DND-41 (cell line): ENCODE measurements around the gene DPEP1.

ENCODE experiments used
- ATAC-seq: fragments of 200-7000 bp; cut with Tn5 transposase; 3 replicates; pipeline ENCODE4 v1.9.1; 2021; ENCODE audit warnings: low read depth; ENCODE audit not compliant: insufficient read depth
- DNase-seq: peaks from one replicate; pipeline ENCODE4 v3.0.0-alpha.2; 2020
- H2AFZ ChIP-seq: 2 replicates; pipeline ENCODE4 v1.6.0; 2012; ENCODE audit warnings: low read depth, low read length
- H3K27ac ChIP-seq: 2 replicates; pipeline ENCODE4 v1.5.1; 2012; ENCODE audit warnings: low read length, inconsistent platforms
- H3K27me3 ChIP-seq: fragments of 200-600 bp; sonication (generic); 2 replicates; pipeline ENCODE4 v1.6.0; 2012; ENCODE audit warnings: low read length, mild to moderate bottlenecking, inconsistent platforms; ENCODE audit not compliant: insufficient read depth, poor library complexity
- H3K36me3 ChIP-seq: 2 replicates; pipeline ENCODE4 v1.5.1; 2012; ENCODE audit warnings: low read length, inconsistent platforms; ENCODE audit not compliant: insufficient read depth
- H3K4me1 ChIP-seq: 2 replicates; pipeline ENCODE4 v1.5.1; 2012; ENCODE audit warnings: mild to moderate bottlenecking, low read length; ENCODE audit not compliant: insufficient read depth
- H3K4me2 ChIP-seq: 2 replicates; pipeline ENCODE4 v1.6.0; 2012; ENCODE audit warnings: mild to moderate bottlenecking, moderate library complexity, low read length, inconsistent platforms; ENCODE audit not compliant: insufficient read depth
- H3K4me3 ChIP-seq, 2 experiments: fragments of 200-600 bp in 1 of 2; shearing (Covaris generic) in 1 of 2; 2 replicates each; pipeline ENCODE4 v1.5.1; 2012 to 2016; ENCODE audit warnings: inconsistent platforms in 2 of 2, low read length in 2 of 2, mild to moderate bottlenecking in 2 of 2, low read depth in 1 of 2, moderate library complexity in 1 of 2
- H3K79me2 ChIP-seq: 2 replicates; pipeline ENCODE4 v1.6.0; 2012; ENCODE audit warnings: low read length, inconsistent platforms; ENCODE audit not compliant: insufficient read depth
- H3K9ac ChIP-seq: 2 replicates; pipeline ENCODE4 v1.6.0; 2012; ENCODE audit warnings: low read depth, mild to moderate bottlenecking, inconsistent platforms, low read length, moderate library complexity
- H3K9me3 ChIP-seq: 2 replicates; pipeline ENCODE4 v1.5.1; 2012; ENCODE audit warnings: low read length, moderate library complexity, mild to moderate bottlenecking, inconsistent platforms; ENCODE audit not compliant: insufficient read depth, severe bottlenecking
- H4K20me1 ChIP-seq: 2 replicates; pipeline ENCODE4 v1.6.0; 2012; ENCODE audit warnings: low read length; ENCODE audit not compliant: insufficient read depth
- CTCF ChIP-seq: IDR thresholded peaks from 2 replicates; pipeline ENCODE4 v1.5.1; 2012; ENCODE audit warnings: borderline replicate concordance, low read length, moderate library complexity, mild to moderate bottlenecking; ENCODE audit not compliant: poor library complexity, severe bottlenecking; ENCODE audit errors: extremely low read depth
- EZH2 ChIP-seq: IDR thresholded peaks from 3 replicates; pipeline ENCODE4 v1.6.1; 2012; ENCODE audit warnings: borderline replicate concordance, low read depth, mild to moderate bottlenecking, moderate library complexity, low read length, inconsistent platforms; ENCODE audit not compliant: severe bottlenecking

Gene DPEP1

DNA sequence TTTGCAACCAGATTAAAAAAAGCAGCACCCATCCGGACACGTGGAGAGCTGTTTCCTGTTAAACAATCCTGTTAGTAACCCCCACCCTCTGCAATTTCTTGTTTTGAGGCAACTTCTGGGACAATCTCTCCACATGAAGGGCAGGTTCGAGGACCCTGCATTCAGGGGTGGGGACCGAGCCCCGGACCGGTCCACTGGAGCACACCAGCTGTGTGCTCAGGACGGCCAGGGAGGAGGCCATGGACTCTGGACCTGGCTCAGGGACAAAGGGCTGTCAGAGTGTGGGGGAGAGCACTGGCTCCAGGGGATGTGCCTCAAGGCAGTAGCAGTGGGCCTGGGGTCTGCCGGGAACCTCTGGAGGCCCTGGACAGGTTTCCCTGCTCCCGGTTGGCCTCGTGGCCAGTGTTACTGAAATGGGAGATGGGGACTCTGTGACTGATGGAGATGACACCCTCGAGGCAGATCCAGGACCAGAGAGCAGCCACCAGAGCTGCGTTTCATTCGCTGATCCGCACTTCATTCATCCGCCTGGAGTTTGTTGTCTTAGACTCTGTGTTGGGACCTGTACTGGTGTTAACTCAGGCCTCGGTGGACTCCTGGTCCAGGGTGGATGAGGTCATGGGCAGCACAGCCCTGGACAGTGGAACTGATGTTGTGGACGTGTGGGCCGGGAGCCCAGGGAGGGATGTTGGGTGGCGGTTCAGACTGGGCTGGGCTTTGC lies 40.8 kb upstream of the DPEP1 start:
- no peak for ATAC-seq
- Histone ChIP-seq H2AFZ (no peak overlapping the region), H3K9me3 (no peaks in the 10 kb centered on the region), H3K27ac (no peak overlapping the region), H3K4me3 (no peak overlapping the region), H4K20me1 (peaks cover 18% of the 10 kb centered on the region), H3K36me3 (peaks cover 6% of the 10 kb centered on the region; the same call in 1 of the 2 replicates), H3K9ac (no peak overlapping the region), H3K79me2 (peaks cover 12% of the 10 kb centered on the region), H3K4me2 (no peak overlapping the region), H3K4me1 (peaks cover 15% of the 10 kb centered on the region), H3K27me3 (no peaks in the 10 kb centered on the region)
- TF ChIP-seq EZH2 (no peak), CTCF (no peak)
- no peak for DNase-seq

GRCh38 chr16:89573826-89574680 lies 39.4 kb upstream of the DPEP1 start:
- no peak overlapping the region for H3K4me3 ChIP-seq
- no peak overlapping the region for H3K9ac ChIP-seq
- TF ChIP-seq CTCF (no peak), EZH2 (no peak)
- H2AFZ ChIP-seq, result no peak overlapping the region
- H3K27me3 ChIP-seq, result no peaks in the 10 kb centered on the region
- ATAC-seq, result no peak
- peaks cover 12% of the 10 kb centered on the region for H3K79me2 ChIP-seq
- H3K9me3 ChIP-seq, result no peaks in the 10 kb centered on the region
- peaks cover 10% of the 10 kb centered on the region; the same call in 1 of the 2 replicates for H4K20me1 ChIP-seq
- H3K4me1 ChIP-seq, result peaks cover 15% of the 10 kb centered on the region
- no peak overlapping the region for H3K4me2 ChIP-seq
- peaks cover 6% of the 10 kb centered on the region; the same call in 1 of the 2 replicates for H3K36me3 ChIP-seq
- no peak overlapping the region for H3K27ac ChIP-seq
- DNase-seq, result no peak

- H3K36me3 ChIP-seq, result peaks cover 12% of the 10 kb centered on the region
- ATAC-seq (no peak), DNase-seq (no peak)
- no peak overlapping the region for H2AFZ ChIP-seq
- peak overlapping the region in 1 of 2 experiments; percentile 61; a peak in 1 of 4 replicates for H3K4me3 ChIP-seq
- H4K20me1 ChIP-seq, result 0 out of 2 replicates have a peak, but pooled peaks cover 5% of the 10 kb centered on the region
- H3K4me1 ChIP-seq, result peaks cover 15% of the 10 kb centered on the region
- peaks cover 12% of the 10 kb centered on the region for H3K79me2 ChIP-seq
- no peaks in the 10 kb centered on the region for H3K27me3 ChIP-seq
- no peak overlapping the region for H3K27ac ChIP-seq
- H3K9me3 ChIP-seq, result peaks cover 6% of the 10 kb centered on the region
- peak overlapping the region; percentile 78 for H3K4me2 ChIP-seq
- no peak for TF ChIP-seq CTCF
- TF ChIP-seq EZH2, result no peak
- H3K9ac ChIP-seq, result peak overlapping the region; percentile 62; the same call in 1 of the 2 replicates
These were observed 38.7 kb upstream of the DPEP1 start for GRCh38 chr16:89574681-89575246.
